Spleen (tissue), 11 donors: ENCODE results near the gene ERBB4. TPM values are rescaled to one million over a fixed set of nuclear protein-coding genes. Genes with fewer than 3 reads are reported as not detected.

Experiments used
- DNase-seq: peaks from one replicate; pipeline ENCODE4 v3.0.0-alpha.2; 2020
- H3K27ac ChIP-seq, 8 donors: fragments of 200-600 bp; sonication (generic) in 7 of 8; 1 replicate in 4 of 8; 2 replicates in 4 of 8; pipeline versions ENCODE4 v1.5.0 to v1.8.0; 2016 to 2021; ENCODE audit warnings: inconsistent platforms in 4 of 8, mild to moderate bottlenecking in 4 of 8, moderate library complexity in 1 of 8
- H3K27me3 ChIP-seq, 7 donors: fragments of 200-600 bp; sonication (generic) in 6 of 7; replicated peaks in 1 of 7; 1 replicate in 4 of 7; 2 replicates in 3 of 7; pipeline versions ENCODE4 v1.5.0 to v1.8.0; 2016 to 2021; ENCODE audit warnings: inconsistent platforms in 3 of 7, mild to moderate bottlenecking in 1 of 7
- H3K36me3 ChIP-seq, 6 donors: fragments of 200-600 bp; sonication (generic) in 5 of 6; 1 replicate in 4 of 6; 2 replicates in 2 of 6; pipeline versions ENCODE4 v1.5.0 to v1.8.0; 2016 to 2021; ENCODE audit warnings: inconsistent platforms in 2 of 6
- H3K4me1 ChIP-seq, 6 donors: fragments of 200-600 bp; sonication (generic) in 5 of 6; 1 replicate in 3 of 6; 2 replicates in 3 of 6; pipeline versions ENCODE4 v1.5.0 to v1.8.0; 2016 to 2021; ENCODE audit warnings: inconsistent platforms in 3 of 6
- H3K4me3 ChIP-seq, 8 donors: fragments of 200-600 bp; sonication (generic) in 7 of 8; 1 replicate in 4 of 8; 2 replicates in 4 of 8; pipeline versions ENCODE4 v1.5.0 to v1.8.0; 2016 to 2021; ENCODE audit warnings: inconsistent platforms in 4 of 8, mild to moderate bottlenecking in 4 of 8, moderate library complexity in 2 of 8
- H3K9me3 ChIP-seq, 8 donors: fragments of 200-600 bp; sonication (generic) in 7 of 8; 1 replicate in 4 of 8; 2 replicates in 4 of 8; pipeline versions ENCODE4 v1.5.0 to v1.8.0; 2016 to 2021; ENCODE audit warnings: inconsistent platforms in 4 of 8
- POLR2A ChIP-seq, 3 donors: fragments of 450-650 bp; IDR thresholded peaks; one replicate each; pipeline ENCODE4 v1.5.1; 2017; ENCODE audit warnings: antibody characterized with exemption in 3 of 3, mild to moderate bottlenecking in 1 of 3
- POLR2AphosphoS5 ChIP-seq, 3 donors: sonication (generic); formaldehyde crosslinking; IDR thresholded peaks; one replicate each; pipeline ENCODE4 v1.5.1; 2017; ENCODE audit warnings: antibody characterized with exemption in 3 of 3
- WGBS, 5 donors: extraction: QIAGEN DNeasy Blood & Tissue Kit in 3 of 5; methylation state at CpG; one replicate each; pipeline versions ENCODE4 v1.1.5 to v1.1.7; 2013 to 2018; 5-methylcytosine and 5-hydroxymethylcytosine counted together
- intact Hi-C: fragments of 100-400 bp; cut with DNase I; formaldehyde crosslinking; loops from one replicate; pipeline ENCODE4 v1.15.0; 2023; ENCODE audit warnings: low total_unique reads
- polyA plus RNA-seq, 3 donors: library from polyadenylated mRNA; stranded (reverse); fragments of 200-250 nt; gene quantifications; one replicate each; pipeline ENCODE4 v1.2.1, GENCODE V29; 2013
- total RNA-seq, 7 donors: library from RNA; depleted of rRNA in 3 of 7; stranded (reverse); fragments of >200 nt in 3 of 7; fragmentation: NEBNext Ultra II Directional in 4 of 7; extraction: Animal tissue kit (Norgen Biotek cat#: 25700) in 4 of 7; gene quantifications; one replicate each; pipeline versions ENCODE4 v1.1.0 to v1.2.1, GENCODE V29; 2016 to 2021
- TF ChIP-seq, protein P1 (sequence below), 11 experiments: fragments of 200-600 bp in 7 of 11; fragments of 450-650 bp in 4 of 11; sonication (generic) in 4 of 11; IDR thresholded peaks in 8 of 11; conservative IDR thresholded peaks in 3 of 11; 1 replicate in 7 of 11; 2 replicates in 4 of 11; pipeline versions ENCODE4 v1.4.0 to v1.8.0; 2016 to 2021; ENCODE audit warnings: antibody characterized with exemption in 11 of 11, inconsistent platforms in 4 of 11, mild to moderate bottlenecking in 1 of 11
- donor health status: healthy with polysubstance abuse.
- donor health status: DM: no; HTN: no; CAD: no; lungs with moderate emphysema.
- donor health status: DM: no; HTN: no; CAD: no.
- donor health status: Bipolar disorder and iron deficiency.
- donor health status: healthy.
- donor health status: DM: no; HTN: no; CAD: no.
- donor health status: DM: yes; HTN: yes; CAD: no.

ERBB4 gene
- total and polyA plus RNA-seq, 10 donors, result under 0.01 to 1.4 (median 0.35) TPM

DNA sequence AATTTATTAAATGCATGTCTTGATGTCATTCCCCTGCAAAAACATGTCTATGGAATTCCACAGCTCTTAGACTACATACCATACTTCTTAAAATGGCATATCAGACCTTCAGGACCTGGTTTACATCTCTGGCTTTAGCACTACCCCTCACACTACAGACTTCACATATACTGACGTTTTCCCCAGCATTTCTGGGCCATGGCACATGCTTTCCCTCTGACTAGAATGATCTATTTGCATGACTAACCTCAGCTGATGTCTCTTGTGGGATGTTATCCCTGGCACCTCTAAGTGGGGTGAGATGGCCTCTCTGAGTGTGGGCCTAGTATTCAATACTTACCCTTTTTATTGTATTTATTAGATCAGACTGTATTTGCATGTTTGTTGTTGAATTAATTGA is 381.6 kb downstream of the ERBB4 start:
- intact Hi-C loops, result no loop called here
- no peak for DNase-seq
- Histone ChIP-seq H3K27me3 (no peaks in the 10 kb centered on the region), H3K4me1 (no peaks in the 10 kb centered on the region), H3K4me3 (no peak overlapping the region), H3K36me3 (no peaks in the 10 kb centered on the region), H3K27ac (no peak overlapping the region), H3K9me3 (no peaks in the 10 kb centered on the region)
- 31 to 59% (median 38%) methylated on average over 1 of the region's 1 CpG for WGBS, 5 donors
- TF ChIP-seq POLR2A (IDR thresholded peaks at IDR 0.05), result no peak
- no peak for TF ChIP-seq POLR2AphosphoS5 (IDR thresholded peaks at IDR 0.05)
- TF ChIP-seq, protein P1, sequence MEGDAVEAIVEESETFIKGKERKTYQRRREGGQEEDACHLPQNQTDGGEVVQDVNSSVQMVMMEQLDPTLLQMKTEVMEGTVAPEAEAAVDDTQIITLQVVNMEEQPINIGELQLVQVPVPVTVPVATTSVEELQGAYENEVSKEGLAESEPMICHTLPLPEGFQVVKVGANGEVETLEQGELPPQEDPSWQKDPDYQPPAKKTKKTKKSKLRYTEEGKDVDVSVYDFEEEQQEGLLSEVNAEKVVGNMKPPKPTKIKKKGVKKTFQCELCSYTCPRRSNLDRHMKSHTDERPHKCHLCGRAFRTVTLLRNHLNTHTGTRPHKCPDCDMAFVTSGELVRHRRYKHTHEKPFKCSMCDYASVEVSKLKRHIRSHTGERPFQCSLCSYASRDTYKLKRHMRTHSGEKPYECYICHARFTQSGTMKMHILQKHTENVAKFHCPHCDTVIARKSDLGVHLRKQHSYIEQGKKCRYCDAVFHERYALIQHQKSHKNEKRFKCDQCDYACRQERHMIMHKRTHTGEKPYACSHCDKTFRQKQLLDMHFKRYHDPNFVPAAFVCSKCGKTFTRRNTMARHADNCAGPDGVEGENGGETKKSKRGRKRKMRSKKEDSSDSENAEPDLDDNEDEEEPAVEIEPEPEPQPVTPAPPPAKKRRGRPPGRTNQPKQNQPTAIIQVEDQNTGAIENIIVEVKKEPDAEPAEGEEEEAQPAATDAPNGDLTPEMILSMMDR (IDR thresholded peaks at IDR 0.05 in 8 of 11, conservative IDR thresholded peaks at IDR 0.05 in 3 of 11), result no peak

DNA sequence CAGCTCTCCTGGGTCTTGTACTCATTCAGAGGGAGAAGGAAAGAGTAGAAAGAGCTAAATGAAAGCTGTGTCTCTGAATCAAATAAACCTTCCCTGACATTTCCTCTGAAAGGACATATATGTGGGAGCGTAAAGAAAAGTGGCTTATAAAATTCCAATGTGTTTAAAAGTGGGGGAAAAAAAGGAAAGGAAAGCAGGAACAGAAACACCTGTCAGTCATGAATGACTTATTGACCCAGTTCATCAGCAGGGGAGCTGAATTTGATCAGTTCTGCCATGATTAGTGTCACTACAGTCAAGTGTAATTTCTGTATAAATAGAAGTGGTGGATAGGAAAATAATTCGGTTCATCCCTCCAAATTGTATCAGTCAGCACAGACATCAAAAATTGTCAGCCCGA is 382.5 kb downstream of the ERBB4 start:
- TF ChIP-seq, protein P1 (IDR thresholded peaks at IDR 0.05 in 8 of 11, conservative IDR thresholded peaks at IDR 0.05 in 3 of 11), result no peak
- TF ChIP-seq POLR2AphosphoS5 (IDR thresholded peaks at IDR 0.05) (no peak), POLR2A (IDR thresholded peaks at IDR 0.05) (no peak)
- no peaks in the 10 kb centered on the region for H3K27me3 ChIP-seq
- intact Hi-C loops, result no loop called here
- H3K9me3 ChIP-seq, result no peaks in the 10 kb centered on the region
- H3K27ac ChIP-seq, result no peak overlapping the region
- 75 to 84% (median 80%) methylated on average over 3 of the region's 3 CpGs for WGBS, 5 donors
- no peaks in the 10 kb centered on the region for H3K36me3 ChIP-seq
- DNase-seq, result no peak
- no peak overlapping the region for H3K4me3 ChIP-seq
- no peaks in the 10 kb centered on the region for H3K4me1 ChIP-seq

DNA sequence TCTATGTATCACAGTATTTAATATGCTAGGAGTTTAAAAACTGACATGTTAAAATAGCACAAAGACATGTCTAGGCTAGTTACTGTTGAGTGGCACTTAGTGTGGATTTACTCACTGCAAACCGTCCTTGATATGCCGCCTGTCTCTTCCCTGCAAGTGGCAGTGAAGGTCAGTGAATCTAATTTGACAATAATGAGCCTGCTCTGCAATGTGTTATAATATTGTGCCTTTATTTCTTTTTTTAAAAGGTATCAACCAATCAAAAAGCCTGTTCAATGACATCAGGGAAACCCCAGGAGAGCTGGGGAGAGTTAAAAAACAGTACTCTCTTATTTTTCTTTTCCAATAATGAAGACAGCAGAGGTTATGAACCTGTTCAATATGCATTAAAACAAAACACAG is 384.1 kb downstream of the ERBB4 start:
- WGBS, 5 donors, result 60 to 83% (median 67%) methylated on average over 2 of the region's 2 CpGs
- no peaks in the 10 kb centered on the region for H3K36me3 ChIP-seq
- intact Hi-C loops, result no loop called here
- H3K9me3 ChIP-seq, result no peaks in the 10 kb centered on the region
- TF ChIP-seq, protein P1 (IDR thresholded peaks at IDR 0.05 in 8 of 11, conservative IDR thresholded peaks at IDR 0.05 in 3 of 11), result no peak
- TF ChIP-seq POLR2A (IDR thresholded peaks at IDR 0.05) (no peak), POLR2AphosphoS5 (IDR thresholded peaks at IDR 0.05) (no peak)
- DNase-seq, result no peak
- no peak overlapping the region for H3K27ac ChIP-seq
- H3K4me1 ChIP-seq, result no peaks in the 10 kb centered on the region
- H3K4me3 ChIP-seq, result no peak overlapping the region
- H3K27me3 ChIP-seq, result no peaks in the 10 kb centered on the region

DNA sequence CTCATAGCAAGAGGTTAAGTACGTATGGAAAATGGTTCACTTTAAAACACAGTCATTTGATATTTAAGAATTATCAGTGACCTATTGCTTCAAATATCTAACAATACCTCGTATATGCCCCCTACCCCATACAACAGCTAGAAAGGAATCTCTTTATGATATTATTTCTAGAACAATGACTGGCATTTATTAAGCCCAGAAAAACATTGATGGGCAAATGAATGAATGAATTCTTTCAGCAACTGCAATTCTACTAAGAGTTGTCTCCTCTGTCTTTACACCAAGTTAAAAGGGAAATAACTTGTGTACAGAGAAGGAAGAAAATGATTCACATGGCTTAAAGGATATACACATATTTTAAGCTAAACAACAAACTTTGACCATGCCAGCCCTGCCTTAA is 384.7 kb downstream of the ERBB4 start:
- Histone ChIP-seq H3K4me1 (no peaks in the 10 kb centered on the region), H3K9me3 (no peaks in the 10 kb centered on the region), H3K4me3 (no peak overlapping the region), H3K36me3 (no peaks in the 10 kb centered on the region), H3K27ac (no peak overlapping the region), H3K27me3 (no peaks in the 10 kb centered on the region)
- WGBS, 5 donors, result 60 to 85% (median 82%) methylated on average over 2 of the region's 2 CpGs
- DNase-seq, result no peak
- TF ChIP-seq, protein P1 (IDR thresholded peaks at IDR 0.05 in 8 of 11, conservative IDR thresholded peaks at IDR 0.05 in 3 of 11), result no peak
- TF ChIP-seq POLR2AphosphoS5 (IDR thresholded peaks at IDR 0.05), result no peak
- no peak for TF ChIP-seq POLR2A (IDR thresholded peaks at IDR 0.05)
- intact Hi-C loops, result no loop called here
